Neural progenitor cell (in vitro differentiated cells): ENCODE results near the gene PEAK1.

Experiments used
- EZH2 ChIP-seq: fragments of 200-600 bp; sonication (generic); IDR thresholded peaks from 2 replicates; pipeline ENCODE4 v1.6.1; 2017; ENCODE audit warnings: antibody characterized with exemption, mild to moderate bottlenecking, moderate library complexity
- EZH2phosphoT487 ChIP-seq: fragments of 200-600 bp; sonication (generic); IDR thresholded peaks from 2 replicates; pipeline ENCODE4 v1.6.1; 2017; ENCODE audit warnings: antibody characterized with exemption
- TF ChIP-seq, protein P1 (sequence below): fragments of 200-600 bp; sonication (generic); IDR thresholded peaks from 2 replicates; pipeline ENCODE4 v1.5.1; 2017; ENCODE audit warnings: antibody characterized with exemption, mild to moderate bottlenecking

- TF ChIP-seq EZH2phosphoT487 (no peak), EZH2 (no peak)
- TF ChIP-seq, protein P1, sequence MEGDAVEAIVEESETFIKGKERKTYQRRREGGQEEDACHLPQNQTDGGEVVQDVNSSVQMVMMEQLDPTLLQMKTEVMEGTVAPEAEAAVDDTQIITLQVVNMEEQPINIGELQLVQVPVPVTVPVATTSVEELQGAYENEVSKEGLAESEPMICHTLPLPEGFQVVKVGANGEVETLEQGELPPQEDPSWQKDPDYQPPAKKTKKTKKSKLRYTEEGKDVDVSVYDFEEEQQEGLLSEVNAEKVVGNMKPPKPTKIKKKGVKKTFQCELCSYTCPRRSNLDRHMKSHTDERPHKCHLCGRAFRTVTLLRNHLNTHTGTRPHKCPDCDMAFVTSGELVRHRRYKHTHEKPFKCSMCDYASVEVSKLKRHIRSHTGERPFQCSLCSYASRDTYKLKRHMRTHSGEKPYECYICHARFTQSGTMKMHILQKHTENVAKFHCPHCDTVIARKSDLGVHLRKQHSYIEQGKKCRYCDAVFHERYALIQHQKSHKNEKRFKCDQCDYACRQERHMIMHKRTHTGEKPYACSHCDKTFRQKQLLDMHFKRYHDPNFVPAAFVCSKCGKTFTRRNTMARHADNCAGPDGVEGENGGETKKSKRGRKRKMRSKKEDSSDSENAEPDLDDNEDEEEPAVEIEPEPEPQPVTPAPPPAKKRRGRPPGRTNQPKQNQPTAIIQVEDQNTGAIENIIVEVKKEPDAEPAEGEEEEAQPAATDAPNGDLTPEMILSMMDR: no peak
Observed at GRCh38 chr15:77292969-77293558, 126.8 kb downstream of the PEAK1 start.
